NB4 (cell line): ENCODE data around the gene UCK2.

Experiments
- MYC ChIP-seq: IDR thresholded peaks from 2 replicates; pipeline ENCODE4 v1.6.1; 2011; ENCODE audit warnings: low read depth, low read length
- POLR2A ChIP-seq: IDR thresholded peaks from 2 replicates; pipeline ENCODE4 v1.6.1; 2011; ENCODE audit warnings: mild to moderate bottlenecking; ENCODE audit not compliant: insufficient read length; ENCODE audit errors: extremely low read depth
- TF ChIP-seq, protein P1 (sequence below): IDR thresholded peaks from one replicate; pipeline ENCODE4 v1.5.1; 2012; ENCODE audit warnings: low read depth, low read length
- TF ChIP-seq, protein P2 (sequence below): IDR thresholded peaks from 2 replicates; pipeline ENCODE4 v1.6.1; 2011; ENCODE audit warnings: low read depth, low read length

DNA sequence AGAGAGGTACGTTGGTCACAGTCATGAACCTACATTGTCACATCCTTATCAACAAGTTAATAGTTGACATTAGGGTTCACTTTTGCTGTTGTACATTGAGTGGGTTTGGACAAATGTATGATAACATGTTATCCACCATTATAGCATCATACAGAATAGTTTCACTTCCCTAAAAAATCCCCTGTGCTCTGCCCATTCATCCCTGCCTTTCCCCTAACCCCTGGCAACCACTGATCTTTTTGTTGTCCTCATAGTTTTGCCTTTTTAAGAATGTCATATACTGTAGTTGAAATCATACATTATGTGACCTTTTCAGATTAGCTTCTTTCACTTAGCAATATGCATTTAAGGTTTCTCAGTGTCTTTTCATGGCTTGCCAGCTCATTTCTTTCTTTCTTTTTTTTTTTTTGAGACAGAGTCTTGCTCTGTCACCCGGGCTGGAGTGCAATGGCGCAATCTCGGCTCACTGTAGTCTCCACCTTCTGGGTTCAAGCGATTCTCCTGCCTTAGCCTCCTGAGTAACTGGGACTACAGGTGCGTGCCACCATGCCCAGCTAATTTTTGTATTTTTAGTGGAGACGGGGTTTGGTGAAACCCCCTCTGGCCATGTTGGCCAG, 50.6 kb downstream of the UCK2 start:
- TF ChIP-seq MYC, result no peak
- TF ChIP-seq POLR2A, result no peak
- TF ChIP-seq, protein P1, sequence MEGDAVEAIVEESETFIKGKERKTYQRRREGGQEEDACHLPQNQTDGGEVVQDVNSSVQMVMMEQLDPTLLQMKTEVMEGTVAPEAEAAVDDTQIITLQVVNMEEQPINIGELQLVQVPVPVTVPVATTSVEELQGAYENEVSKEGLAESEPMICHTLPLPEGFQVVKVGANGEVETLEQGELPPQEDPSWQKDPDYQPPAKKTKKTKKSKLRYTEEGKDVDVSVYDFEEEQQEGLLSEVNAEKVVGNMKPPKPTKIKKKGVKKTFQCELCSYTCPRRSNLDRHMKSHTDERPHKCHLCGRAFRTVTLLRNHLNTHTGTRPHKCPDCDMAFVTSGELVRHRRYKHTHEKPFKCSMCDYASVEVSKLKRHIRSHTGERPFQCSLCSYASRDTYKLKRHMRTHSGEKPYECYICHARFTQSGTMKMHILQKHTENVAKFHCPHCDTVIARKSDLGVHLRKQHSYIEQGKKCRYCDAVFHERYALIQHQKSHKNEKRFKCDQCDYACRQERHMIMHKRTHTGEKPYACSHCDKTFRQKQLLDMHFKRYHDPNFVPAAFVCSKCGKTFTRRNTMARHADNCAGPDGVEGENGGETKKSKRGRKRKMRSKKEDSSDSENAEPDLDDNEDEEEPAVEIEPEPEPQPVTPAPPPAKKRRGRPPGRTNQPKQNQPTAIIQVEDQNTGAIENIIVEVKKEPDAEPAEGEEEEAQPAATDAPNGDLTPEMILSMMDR, result no peak
- TF ChIP-seq, protein P2, sequence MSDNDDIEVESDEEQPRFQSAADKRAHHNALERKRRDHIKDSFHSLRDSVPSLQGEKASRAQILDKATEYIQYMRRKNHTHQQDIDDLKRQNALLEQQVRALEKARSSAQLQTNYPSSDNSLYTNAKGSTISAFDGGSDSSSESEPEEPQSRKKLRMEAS, result no peak
